NCI-H446 treated with DMSO at 0.1 percent for 48 hours (cell line): Measurements from ENCODE around the gene OVAAL.
"Not testable (repeated sequence)": the region's sequence is repeated elsewhere in the genome, so short reads cannot be mapped to it uniquely, and the experiment has no call there.

ENCODE experiments used
- DNase-seq: peaks from one replicate; lab custom pipeline; 2025; lab: John Stamatoyannopoulos, UW

Gene OVAAL

GRCh38 chr1:180540697-180541594, 17.8 kb upstream of the OVAAL start:
- DNase-seq = no peak

- DNase-seq = peak; percentile 49
These were observed 16.5 kb upstream of the OVAAL start for GRCh38 chr1:180542113-180542837.

- DNase-seq = peak; percentile 44
These were observed 16.0 kb upstream of the OVAAL start for GRCh38 chr1:180542838-180543145.

- DNase-seq = peak; percentile 35
These were observed 14.7 kb upstream of the OVAAL start for GRCh38 chr1:180544050-180544449.

GRCh38 chr1:180545991-180546390, 12.8 kb upstream of the OVAAL start:
- no peak for DNase-seq

GRCh38 chr1:180548686-180549317, 10.0 kb upstream of the OVAAL start:
- no peak for DNase-seq

GRCh38 chr1:180549770-180550169, 9.0 kb upstream of the OVAAL start:
- not testable (repeated sequence) for DNase-seq

GRCh38 chr1:180550241-180550640, 8.5 kb upstream of the OVAAL start:
- DNase-seq = no peak

GRCh38 chr1:180551997-180552396, 6.8 kb upstream of the OVAAL start:
- DNase-seq = no peak

GRCh38 chr1:180553046-180553445, 5.7 kb upstream of the OVAAL start:
- DNase-seq = not testable (repeated sequence)

- DNase-seq = no peak
These were observed 3.4 kb upstream of the OVAAL start for GRCh38 chr1:180555411-180555810.

GRCh38 chr1:180560200-180560867, 1.6 kb downstream of the OVAAL start:
- no peak for DNase-seq

- DNase-seq = no peak
These were observed 2.3 kb downstream of the OVAAL start for GRCh38 chr1:180560868-180561600.

- DNase-seq = no peak
These were observed 3.9 kb downstream of the OVAAL start for GRCh38 chr1:180562640-180563025.

- DNase-seq = no peak
These were observed 4.5 kb downstream of the OVAAL start for GRCh38 chr1:180563026-180563827.

GRCh38 chr1:180565121-180565871, 6.5 kb downstream of the OVAAL start:
- DNase-seq = no peak

GRCh38 chr1:180566026-180566425, 7.3 kb downstream of the OVAAL start:
- no peak for DNase-seq

- DNase-seq = no peak
These were observed 7.7 kb downstream of the OVAAL start for GRCh38 chr1:180566495-180566894.

- DNase-seq = no peak
These were observed 8.9 kb downstream of the OVAAL start for GRCh38 chr1:180567654-180568053.

- no peak for DNase-seq
These were observed 9.4 kb downstream of the OVAAL start for GRCh38 chr1:180568184-180568583.
